Subcutaneous adipose tissue (tissue), 4 donors: Measurements from ENCODE around the gene MT1G. TPM values are rescaled to one million over a fixed set of nuclear protein-coding genes. Genes with fewer than 3 reads are reported as not detected.

Experiments used
- CTCF ChIP-seq: fragments of 450-650 bp; IDR thresholded peaks from one replicate; pipeline ENCODE4 v1.5.1; 2016; ENCODE audit warnings: low read depth, mild to moderate bottlenecking, control low read depth, antibody characterized with exemption, moderate library complexity
- total RNA-seq, 4 donors: library from RNA; depleted of rRNA; stranded (reverse); fragments of >200 nt; gene quantifications; one replicate each; pipeline ENCODE4 v1.1.0, GENCODE V29; 2016

MT1G gene
- total RNA-seq, 4 donors from 2014 or later, result 15.8 to 315 (median 21.4) TPM; not detected in 1

DNA sequence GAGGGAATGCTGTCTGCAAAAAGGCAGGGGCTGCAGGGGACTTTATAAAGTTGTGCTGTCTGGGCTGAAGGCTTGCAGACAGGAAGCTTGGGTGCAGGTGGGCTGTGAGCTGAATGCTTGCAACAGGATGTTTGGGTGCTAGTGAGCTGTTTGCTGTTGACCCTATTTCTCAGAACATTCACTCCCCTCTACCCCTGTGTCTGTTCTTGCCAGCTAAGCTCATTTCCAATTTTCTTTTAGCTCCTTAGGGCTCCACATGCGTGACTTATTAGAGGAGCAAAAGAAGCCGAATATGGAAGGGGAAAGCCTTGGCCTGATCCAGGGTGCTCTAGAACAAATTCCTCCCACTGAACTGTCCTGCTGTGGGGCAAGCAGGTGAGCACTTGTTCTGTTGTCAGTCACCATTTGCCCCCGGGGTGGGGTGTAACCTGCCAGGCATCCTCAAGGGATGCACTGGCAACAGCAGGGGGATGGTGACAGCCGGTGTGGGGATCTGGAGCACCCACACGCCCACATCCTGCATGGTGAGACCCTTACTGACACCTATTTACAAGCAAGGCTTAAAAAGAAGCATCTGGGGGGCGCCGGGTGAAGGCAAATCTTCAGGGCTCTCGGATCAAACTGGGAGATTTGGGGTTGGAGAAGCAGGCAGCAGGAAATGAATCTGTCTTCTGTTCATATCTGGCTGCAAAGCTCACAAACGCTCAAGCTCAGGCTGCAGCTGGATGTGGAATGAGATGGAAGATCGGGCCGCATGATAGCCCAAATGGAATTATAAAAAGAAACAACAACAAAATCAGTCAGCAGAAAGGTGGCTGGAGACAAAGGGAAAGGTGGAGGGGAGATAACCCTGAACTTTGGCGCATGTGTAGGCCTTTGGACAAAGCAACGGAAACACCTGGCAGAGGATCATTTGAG, 40.9 kb upstream of the MT1G start:
- no peak for TF ChIP-seq CTCF

- no peak for TF ChIP-seq CTCF
Observed at GRCh38 chr16:56702836-56703235, 35.0 kb upstream of the MT1G start.

DNA sequence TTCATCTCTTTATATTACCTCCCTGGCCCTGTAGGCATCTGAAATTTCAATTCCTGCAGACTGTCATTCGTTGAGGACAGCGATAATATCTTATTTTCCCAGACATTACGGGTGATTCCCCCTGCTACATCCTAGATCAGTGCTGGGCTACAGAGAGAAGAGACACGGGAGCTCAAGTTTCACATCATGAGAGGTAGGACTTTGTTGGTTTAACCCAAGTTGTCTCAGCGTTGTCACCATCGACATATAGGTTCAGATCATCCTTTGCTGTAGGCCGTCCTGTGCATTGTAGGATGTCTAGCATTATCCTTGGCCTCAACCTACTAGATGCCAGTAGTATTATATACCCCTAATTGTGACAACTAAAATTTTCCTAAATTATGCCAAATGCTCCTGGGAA, 33.7 kb upstream of the MT1G start:
- TF ChIP-seq CTCF, result no peak

GRCh38 chr16:56700631-56701030, 32.8 kb upstream of the MT1G start:
- no peak for TF ChIP-seq CTCF

DNA sequence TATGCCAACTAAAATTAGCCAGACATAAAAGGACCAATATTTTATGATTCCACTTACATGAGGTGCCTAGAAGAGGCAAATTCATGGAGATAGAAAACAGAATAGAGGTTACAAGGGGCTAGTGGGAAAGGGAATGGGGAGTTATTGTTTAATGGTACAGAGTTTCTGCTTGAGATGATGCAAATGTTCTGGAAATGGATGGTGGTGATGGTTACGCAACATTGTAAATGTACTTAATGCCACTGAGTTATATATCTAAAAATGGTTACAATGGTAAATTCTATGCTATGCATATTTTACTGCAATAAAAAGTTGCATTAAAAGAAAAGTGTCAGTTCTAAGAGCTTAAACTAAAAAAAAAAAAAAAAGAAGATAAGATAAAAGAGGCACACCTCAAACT, 32.3 kb upstream of the MT1G start:
- no peak for TF ChIP-seq CTCF

- no peak for TF ChIP-seq CTCF
Observed at GRCh38 chr16:56697456-56698155, 29.7 kb upstream of the MT1G start.

DNA sequence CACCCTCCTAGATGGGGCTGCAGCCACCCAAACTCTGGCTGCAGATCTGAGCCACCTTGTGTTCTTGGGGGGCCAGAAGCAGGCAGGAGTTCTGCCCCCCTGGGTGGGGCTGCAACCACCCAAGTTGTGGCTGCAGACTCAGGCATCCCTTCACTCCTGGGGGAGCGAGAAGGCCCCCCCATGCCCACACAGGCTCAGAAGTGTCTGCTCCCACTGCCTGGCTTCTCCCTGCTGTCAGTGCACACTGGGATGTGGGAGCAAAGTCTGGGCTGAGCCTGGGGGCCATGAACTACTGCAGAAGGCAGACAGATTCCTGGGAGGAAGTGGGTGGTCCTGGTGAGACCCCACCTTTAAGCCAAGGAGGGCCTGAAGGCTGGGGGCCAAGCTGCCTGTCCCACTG, 27.4 kb upstream of the MT1G start:
- TF ChIP-seq CTCF, result no peak
